ENCODE measurements around the gene KCNMB4.

Gene KCNMB4, protein sequence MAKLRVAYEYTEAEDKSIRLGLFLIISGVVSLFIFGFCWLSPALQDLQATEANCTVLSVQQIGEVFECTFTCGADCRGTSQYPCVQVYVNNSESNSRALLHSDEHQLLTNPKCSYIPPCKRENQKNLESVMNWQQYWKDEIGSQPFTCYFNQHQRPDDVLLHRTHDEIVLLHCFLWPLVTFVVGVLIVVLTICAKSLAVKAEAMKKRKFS

GRCh38 chr12:70365648-70366518 lies at the start of gene KCNMB4:
Gene KCNMB4, plus strand, starts transcription at chr12:70366290. Its CDS starts 445 bp downstream, at chr12:70366735.
- DNase-seq, result peak; percentile 48

GRCh38 chr12:70317781-70318180 lies 48.3 kb upstream of the KCNMB4 start:
- DNase-seq, result no peak

- no peak for DNase-seq
Measured at GRCh38 chr12:70319605-70320004, 46.5 kb upstream of the KCNMB4 start.

DNA sequence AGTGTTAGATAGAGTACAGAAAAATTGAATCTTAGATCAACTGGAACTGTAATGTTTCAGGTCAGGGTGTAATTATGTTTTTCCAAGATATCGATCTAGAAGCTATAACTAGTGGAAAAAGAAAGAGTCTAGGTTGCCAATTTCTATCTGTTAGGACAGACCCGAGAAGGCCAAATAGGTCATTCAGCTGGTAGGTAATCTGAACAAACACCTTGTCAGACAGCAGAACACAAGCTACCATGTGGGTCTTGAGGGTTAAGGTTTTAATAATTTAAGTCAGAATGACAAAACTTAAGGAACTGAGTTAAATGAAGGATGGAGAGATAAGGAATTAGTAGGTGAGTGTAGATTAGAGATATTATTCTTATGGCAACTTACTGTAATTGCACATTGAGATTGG lies 44.9 kb upstream of the KCNMB4 start:
- DNase-seq, result no peak

- no peak for DNase-seq
Measured at GRCh38 chr12:70327541-70327940, 38.5 kb upstream of the KCNMB4 start.

- no peak for DNase-seq
Measured at GRCh38 chr12:70329728-70330127, 36.4 kb upstream of the KCNMB4 start.

DNA sequence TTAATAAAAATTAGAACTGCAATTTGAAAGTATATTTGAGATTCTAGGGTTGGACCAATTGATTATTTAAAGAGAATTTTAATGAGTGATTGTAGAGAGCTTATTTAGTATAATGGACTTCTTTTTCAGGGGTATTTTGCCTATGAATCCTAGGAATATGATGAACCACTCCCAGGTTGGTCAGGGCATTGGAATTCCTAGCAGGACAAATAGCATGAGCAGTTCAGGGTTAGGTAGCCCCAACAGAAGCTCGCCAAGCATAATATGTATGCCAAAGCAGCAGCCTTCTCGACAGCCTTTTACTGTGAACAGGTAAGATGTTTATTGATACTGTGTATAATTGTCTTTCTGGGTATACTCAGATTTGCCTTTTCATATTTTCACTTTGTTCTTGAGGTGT lies 35.9 kb upstream of the KCNMB4 start:
- no peak for DNase-seq

- no peak for DNase-seq
Measured at GRCh38 chr12:70332236-70332635, 33.9 kb upstream of the KCNMB4 start.

GRCh38 chr12:70334742-70335141 lies 31.3 kb upstream of the KCNMB4 start:
- DNase-seq, result no peak

- DNase-seq, result peak; percentile 27
Measured at GRCh38 chr12:70338531-70338930, 27.6 kb upstream of the KCNMB4 start.

DNA sequence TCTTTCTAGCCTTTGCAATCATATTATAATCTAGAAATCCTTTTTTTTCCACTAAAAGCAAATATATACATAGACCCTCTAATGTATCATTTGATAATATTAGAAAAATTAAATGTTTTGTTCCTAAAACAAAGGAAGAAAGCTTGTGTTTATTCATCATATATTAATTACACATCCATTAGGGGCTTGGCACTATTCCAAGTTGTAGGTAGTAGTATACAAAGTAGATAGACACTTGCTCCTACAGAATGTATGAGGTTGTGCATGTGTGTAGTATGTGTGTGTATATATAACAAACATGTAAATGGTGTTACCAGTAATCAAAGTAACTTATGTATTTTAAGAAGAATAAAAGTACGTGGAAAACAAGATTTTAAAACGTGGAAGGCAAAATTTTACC lies 15.0 kb upstream of the KCNMB4 start:
- DNase-seq, result no peak

- DNase-seq, result no peak
Measured at GRCh38 chr12:70353780-70354660, 12.1 kb upstream of the KCNMB4 start.

DNA sequence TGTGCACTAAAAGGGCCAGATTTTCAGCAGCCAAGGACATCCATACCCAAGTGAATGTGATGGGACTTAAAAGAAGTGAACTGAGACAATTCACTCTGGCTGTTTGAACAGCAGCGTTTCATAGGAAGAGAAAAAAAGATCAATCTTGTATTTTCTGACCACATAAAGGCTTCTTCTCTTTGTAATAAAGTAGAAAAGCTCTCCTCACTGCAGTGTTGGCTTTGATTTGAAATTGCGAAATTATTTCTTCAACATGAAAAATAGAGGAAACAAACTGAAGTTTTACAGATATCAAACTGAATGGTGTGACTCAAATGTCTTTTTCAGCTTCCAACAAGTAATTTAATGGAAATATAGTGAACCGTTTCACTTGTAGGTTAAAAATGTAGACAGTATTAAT lies 11.3 kb upstream of the KCNMB4 start:
- no peak for DNase-seq

DNA sequence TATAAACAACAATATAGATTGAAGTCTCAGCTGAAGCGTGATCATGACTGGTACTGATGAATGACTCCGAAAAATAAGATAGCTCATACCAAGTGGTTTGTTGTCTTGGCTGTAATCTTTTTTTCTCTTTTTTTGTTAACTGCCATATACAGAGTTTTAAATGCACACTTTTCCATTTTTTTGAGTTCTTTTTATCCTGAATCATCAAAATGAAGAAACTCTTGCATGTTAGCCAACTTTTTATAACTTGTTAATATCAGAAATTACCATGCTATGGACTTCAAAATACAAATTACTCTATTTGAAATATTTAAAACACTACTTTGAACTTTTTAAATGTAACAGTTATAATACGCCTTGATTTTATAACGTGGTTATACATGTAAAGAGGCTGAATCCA lies 10.1 kb upstream of the KCNMB4 start:
- DNase-seq, result no peak

GRCh38 chr12:70359458-70360197 lies 6.5 kb upstream of the KCNMB4 start:
- no peak for DNase-seq

DNA sequence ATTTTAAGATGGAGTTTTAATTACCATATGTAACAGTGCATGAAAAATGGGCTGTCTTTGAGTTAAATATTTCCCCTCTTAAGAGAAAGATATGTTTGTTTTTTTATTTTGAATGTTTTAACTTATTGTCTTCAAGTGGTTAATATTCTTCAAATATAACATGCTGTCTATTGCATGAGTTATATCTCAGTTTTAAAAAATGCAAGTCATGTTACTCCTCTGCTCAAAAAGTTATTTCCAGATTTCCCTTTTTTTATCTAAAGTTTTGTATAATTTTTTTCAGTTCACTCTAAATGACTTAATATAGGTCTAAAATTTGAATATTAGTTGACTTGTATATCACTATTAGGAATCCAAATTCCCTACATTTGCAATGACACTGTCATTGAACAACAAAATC lies 5.9 kb upstream of the KCNMB4 start:
- DNase-seq, result no peak

DNA sequence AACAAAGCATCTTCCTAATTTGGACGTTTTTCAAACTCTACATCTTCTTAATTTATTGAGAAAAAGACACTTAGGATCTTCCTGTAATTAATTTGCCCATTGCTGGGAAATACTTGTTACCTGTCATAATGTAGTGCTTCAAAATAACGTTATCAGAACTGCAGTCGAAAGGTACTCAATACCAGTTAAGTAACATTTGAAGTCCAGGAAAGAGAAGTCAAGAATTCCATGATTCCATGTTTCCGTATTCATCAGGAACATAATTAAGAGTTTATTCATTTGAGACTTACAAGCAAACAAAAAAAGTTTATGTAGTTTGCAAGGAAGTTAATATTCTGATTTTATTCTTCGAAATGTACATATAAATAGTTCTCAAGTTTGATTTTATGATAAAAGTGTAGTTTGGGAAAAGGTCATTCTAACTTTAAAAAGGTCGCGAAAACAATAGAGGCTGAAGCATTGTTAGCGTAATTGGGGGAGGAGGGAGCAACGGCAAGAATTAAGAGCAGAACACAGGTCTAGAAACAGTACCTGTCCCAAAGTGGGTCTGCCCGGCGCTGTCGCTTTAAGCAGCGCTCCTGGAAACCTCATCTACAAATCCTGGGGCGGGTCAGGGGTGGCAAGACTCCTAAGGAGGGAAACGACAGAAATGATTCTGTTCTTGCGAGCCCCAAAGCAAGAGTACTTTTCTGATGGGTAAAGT lies 1.2 kb upstream of the KCNMB4 start:
- no peak for DNase-seq

DNA sequence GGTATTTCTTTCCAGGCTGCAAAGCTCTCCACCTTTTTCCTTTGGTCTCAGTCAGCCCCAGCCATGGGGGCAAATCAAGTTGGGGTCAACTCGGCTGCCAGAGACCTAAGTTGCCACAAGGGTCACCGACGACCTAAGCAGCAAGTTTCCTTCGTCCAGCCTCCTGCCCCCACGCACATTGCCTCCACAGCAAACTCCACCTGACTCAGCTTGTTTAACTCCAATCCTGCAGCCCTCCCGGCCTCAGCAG lies 767 bp upstream of the KCNMB4 start:
- DNase-seq, result no peak

DNA sequence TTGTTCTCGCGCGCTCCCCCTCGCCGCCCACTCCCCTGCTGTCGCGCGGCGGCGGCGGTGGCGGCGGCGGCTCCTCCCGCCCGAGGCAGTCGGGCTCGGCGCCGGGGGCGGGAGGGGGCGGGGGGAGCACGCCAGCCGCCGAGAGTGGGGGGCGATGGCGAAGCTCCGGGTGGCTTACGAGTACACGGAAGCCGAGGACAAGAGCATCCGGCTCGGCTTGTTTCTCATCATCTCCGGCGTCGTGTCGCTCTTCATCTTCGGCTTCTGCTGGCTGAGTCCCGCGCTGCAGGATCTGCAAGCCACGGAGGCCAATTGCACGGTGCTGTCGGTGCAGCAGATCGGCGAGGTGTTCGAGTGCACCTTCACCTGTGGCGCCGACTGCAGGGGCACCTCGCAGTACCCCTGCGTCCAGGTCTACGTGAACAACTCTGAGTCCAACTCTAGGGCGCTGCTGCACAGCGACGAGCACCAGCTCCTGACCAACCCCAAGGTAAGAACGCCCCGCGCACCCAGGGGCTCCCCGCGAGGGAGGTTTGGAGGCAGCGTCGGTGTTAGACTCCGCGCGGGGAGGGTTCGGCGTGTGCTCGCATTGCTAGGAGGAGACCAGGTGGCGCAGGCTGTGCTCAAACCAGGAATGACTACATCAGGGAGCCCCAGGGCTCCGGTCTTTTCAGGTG lies 629 bp downstream of the KCNMB4 start:
- peak; percentile 38 for DNase-seq

- no peak for DNase-seq
Measured at GRCh38 chr12:70367258-70368141, 1.4 kb downstream of the KCNMB4 start.

DNA sequence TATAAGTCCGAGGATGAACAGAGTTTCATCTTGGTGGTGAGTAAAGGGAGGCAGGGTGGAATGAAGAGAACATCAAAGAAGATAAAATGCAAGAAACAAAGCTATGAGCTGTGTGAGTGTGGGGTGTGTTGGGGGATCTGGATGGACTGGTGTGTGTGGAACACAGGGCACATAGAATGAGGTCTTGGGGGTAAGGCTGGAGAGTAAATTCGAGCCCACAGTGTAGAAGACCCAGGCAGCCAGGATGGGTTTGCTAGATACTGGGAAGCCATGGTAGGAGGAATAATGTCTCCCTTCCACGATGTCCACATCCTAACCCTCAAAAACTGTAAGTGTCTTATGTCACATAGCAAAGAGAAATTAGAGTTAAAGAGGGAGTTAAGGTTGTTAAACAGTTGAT lies 6.8 kb downstream of the KCNMB4 start:
- DNase-seq, result no peak
